SK-N-SH (cell line): ENCODE data around the gene RNF212.

Experiments
- CTCF ChIP-seq: fragments of 200-600 bp; sonication (generic); IDR thresholded peaks from 2 replicates; pipeline ENCODE4 v1.6.1; 2017; ENCODE audit warnings: antibody characterized with exemption, mild to moderate bottlenecking, moderate library complexity
- FOXJ3 ChIP-seq: sonication (generic); formaldehyde crosslinking; IDR thresholded peaks from 2 replicates; pipeline ENCODE4 v1.5.1; 2020; ENCODE audit warnings: mild to moderate bottlenecking, missing genetic modification reagents
- FOXM1 ChIP-seq: IDR thresholded peaks from 2 replicates; pipeline ENCODE4 v1.4.0; 2012; ENCODE audit warnings: low read depth, mild to moderate bottlenecking
- GABPA ChIP-seq: IDR thresholded peaks from 2 replicates; pipeline ENCODE4 v1.4.0; 2012; ENCODE audit warnings: low read depth, mild to moderate bottlenecking
- MAX ChIP-seq: IDR thresholded peaks from 2 replicates; pipeline ENCODE4 v1.4.0; 2012; ENCODE audit warnings: low read depth
- MXI1 ChIP-seq: IDR thresholded peaks from 2 replicates; pipeline ENCODE4 v1.6.1; 2012; ENCODE audit warnings: mild to moderate bottlenecking, low read depth, low read length, improper control_type of control experiment
- POLR2AphosphoS5 ChIP-seq: IDR thresholded peaks from 2 replicates; pipeline ENCODE4 v1.6.1; 2012; ENCODE audit warnings: low read depth, low read length
- RAD21 ChIP-seq: IDR thresholded peaks from 2 replicates; pipeline ENCODE4 v1.6.1; 2012; ENCODE audit warnings: mild to moderate bottlenecking, low read length
- REST ChIP-seq: IDR thresholded peaks from 2 replicates; pipeline ENCODE4 v1.6.1; 2012; ENCODE audit warnings: mild to moderate bottlenecking, low read depth, low read length, moderate library complexity
- RFX5 ChIP-seq: IDR thresholded peaks from 2 replicates; pipeline ENCODE4 v1.6.1; 2012; ENCODE audit warnings: mild to moderate bottlenecking, improper control_type of control experiment, low read length
- SMC3 ChIP-seq: IDR thresholded peaks from 2 replicates; pipeline ENCODE4 v1.6.1; 2012; ENCODE audit warnings: low read depth, low read length, improper control_type of control experiment
- TCF12 ChIP-seq: IDR thresholded peaks from 2 replicates; pipeline ENCODE4 v1.4.0; 2012
- USF2 ChIP-seq: fragments of 150-350 bp; IDR thresholded peaks from 2 replicates; pipeline ENCODE4 v1.6.1; 2017; ENCODE audit warnings: antibody characterized with exemption, low read length, low read depth, borderline replicate concordance
- TF ChIP-seq, protein P1 (sequence below): fragments of 150-350 bp; IDR thresholded peaks from 2 replicates; pipeline ENCODE4 v1.6.1; 2016; ENCODE audit warnings: mild to moderate bottlenecking, low read depth, low read length

GRCh38 chr4:1028574-1029220, 84.7 kb downstream of the RNF212 start:
- no peak for TF ChIP-seq TCF12
- no peak for TF ChIP-seq FOXM1
- TF ChIP-seq CTCF = no peak
- no peak for TF ChIP-seq RFX5
- TF ChIP-seq, protein P1, sequence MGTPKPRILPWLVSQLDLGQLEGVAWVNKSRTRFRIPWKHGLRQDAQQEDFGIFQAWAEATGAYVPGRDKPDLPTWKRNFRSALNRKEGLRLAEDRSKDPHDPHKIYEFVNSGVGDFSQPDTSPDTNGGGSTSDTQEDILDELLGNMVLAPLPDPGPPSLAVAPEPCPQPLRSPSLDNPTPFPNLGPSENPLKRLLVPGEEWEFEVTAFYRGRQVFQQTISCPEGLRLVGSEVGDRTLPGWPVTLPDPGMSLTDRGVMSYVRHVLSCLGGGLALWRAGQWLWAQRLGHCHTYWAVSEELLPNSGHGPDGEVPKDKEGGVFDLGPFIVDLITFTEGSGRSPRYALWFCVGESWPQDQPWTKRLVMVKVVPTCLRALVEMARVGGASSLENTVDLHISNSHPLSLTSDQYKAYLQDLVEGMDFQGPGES = no peak
- no peak for TF ChIP-seq POLR2AphosphoS5
- TF ChIP-seq REST = no peak
- TF ChIP-seq FOXJ3 = no peak
- TF ChIP-seq MAX = no peak
- no peak for TF ChIP-seq SMC3
- no peak for TF ChIP-seq RAD21
- TF ChIP-seq USF2 = no peak
- TF ChIP-seq GABPA = no peak
- no peak for TF ChIP-seq MXI1
